Endothelial cell (in vitro differentiated cells): ENCODE data around the gene UBE2L3. TPM values are rescaled to one million over a fixed set of nuclear protein-coding genes. Genes with fewer than 3 reads are reported as not detected.

Source experiments
- DNase-seq: peaks from one replicate; pipeline ENCODE4 v3.0.0; 2021; ENCODE audit warnings: low spot score
- H3K27ac Mint-ChIP-seq: one replicate; pipeline ENCODE4 v1.8.0; 2021; ENCODE audit warnings: mixed read lengths, inconsistent platforms; ENCODE audit not compliant: unreplicated experiment
- H3K27me3 Mint-ChIP-seq: one replicate; pipeline ENCODE4 v1.8.0; 2021; ENCODE audit warnings: mild to moderate bottlenecking, moderate library complexity, mixed read lengths, inconsistent platforms; ENCODE audit not compliant: unreplicated experiment
- H3K36me3 Mint-ChIP-seq: one replicate; pipeline ENCODE4 v1.8.0; 2021; ENCODE audit warnings: mild to moderate bottlenecking, low read depth, mixed read lengths, inconsistent platforms; ENCODE audit not compliant: unreplicated experiment
- H3K4me1 Mint-ChIP-seq: one replicate; pipeline ENCODE4 v1.8.0; 2021; ENCODE audit warnings: mild to moderate bottlenecking, mixed read lengths, inconsistent platforms; ENCODE audit not compliant: unreplicated experiment
- H3K4me3 Mint-ChIP-seq: one replicate; pipeline ENCODE4 v1.8.0; 2021; ENCODE audit warnings: mild to moderate bottlenecking, mixed read lengths, inconsistent platforms; ENCODE audit not compliant: unreplicated experiment
- H3K9me3 Mint-ChIP-seq: one replicate; pipeline ENCODE4 v1.8.0; 2021; ENCODE audit warnings: mixed read lengths, inconsistent platforms; ENCODE audit not compliant: unreplicated experiment
- CTCF ChIP-seq: fragments of 200-600 bp; sonication (generic); IDR thresholded peaks from one replicate; pipeline ENCODE4 v1.5.0; 2021; ENCODE audit warnings: antibody characterized with exemption; ENCODE audit not compliant: unreplicated experiment
- total RNA-seq: library from RNA; stranded (reverse); fragmentation: NEBNext Ultra II Directional; extraction: Animal tissue kit (Norgen Biotek cat#: 25700); gene quantifications from one replicate; pipeline ENCODE4 v1.2.1, GENCODE V29; 2021; ENCODE audit not compliant: unreplicated experiment

The UBE2L3 gene
- total RNA-seq, 1 donor from 2014 or later: 62.2 TPM

- no peak for DNase-seq
- Mint-ChIP-seq H3K4me1 (peaks cover 32% of the 10 kb centered on the region), H3K9me3 (no peaks in the 10 kb centered on the region), H3K27ac (peak overlapping the region; percentile 12), H3K4me3 (peak overlapping the region; percentile 4), H3K27me3 (peaks cover 6% of the 10 kb centered on the region), H3K36me3 (peaks cover 17% of the 10 kb centered on the region)
- TF ChIP-seq CTCF: no peak
Measured at GRCh38 chr22:21587803-21588611, 20.5 kb downstream of the UBE2L3 start.

- Mint-ChIP-seq H3K9me3 (no peaks in the 10 kb centered on the region), H3K36me3 (peaks cover 25% of the 10 kb centered on the region), H3K4me3 (no peak overlapping the region), H3K27me3 (peaks cover 10% of the 10 kb centered on the region), H3K27ac (no peak overlapping the region), H3K4me1 (peaks cover 44% of the 10 kb centered on the region)
- no peak for DNase-seq
- TF ChIP-seq CTCF: no peak
Measured at GRCh38 chr22:21589396-21589795, 21.9 kb downstream of the UBE2L3 start.

- Mint-ChIP-seq H3K4me3 (no peak overlapping the region), H3K36me3 (peaks cover 30% of the 10 kb centered on the region), H3K9me3 (no peaks in the 10 kb centered on the region), H3K27me3 (peaks cover 10% of the 10 kb centered on the region), H3K4me1 (peaks cover 44% of the 10 kb centered on the region), H3K27ac (peak overlapping the region; percentile 42)
- no peak for DNase-seq
- TF ChIP-seq CTCF: no peak
Measured at GRCh38 chr22:21590809-21591641, 23.5 kb downstream of the UBE2L3 start.

- Mint-ChIP-seq H3K9me3 (no peaks in the 10 kb centered on the region), H3K27me3 (peaks cover 10% of the 10 kb centered on the region), H3K4me3 (no peak overlapping the region), H3K36me3 (peaks cover 32% of the 10 kb centered on the region), H3K27ac (peak overlapping the region; percentile 42), H3K4me1 (peaks cover 44% of the 10 kb centered on the region)
- no peak for TF ChIP-seq CTCF
- DNase-seq: no peak
Measured at GRCh38 chr22:21591695-21592094, 24.2 kb downstream of the UBE2L3 start.

GRCh38 chr22:21592422-21592821, 24.9 kb downstream of the UBE2L3 start:
- TF ChIP-seq CTCF: no peak
- H3K27ac Mint-ChIP-seq: no peak overlapping the region
- peaks cover 10% of the 10 kb centered on the region for H3K27me3 Mint-ChIP-seq
- DNase-seq: no peak
- no peak overlapping the region for H3K4me3 Mint-ChIP-seq
- H3K4me1 Mint-ChIP-seq: peaks cover 44% of the 10 kb centered on the region
- no peaks in the 10 kb centered on the region for H3K9me3 Mint-ChIP-seq
- peaks cover 33% of the 10 kb centered on the region for H3K36me3 Mint-ChIP-seq
